HAP-1 (cell line): ENCODE data around the gene ANTXR1.
A peak's percentile ranks its signal among the peaks of the same experiment; 100 is the strongest.

Experiments used
- DNase-seq, 2 experiments: peaks; one replicate each; pipeline ENCODE4 v3.0.0-alpha.2; 2016 to 2020; ENCODE audit warnings: low spot score in 2 of 2
- H3K27me3 ChIP-seq: fragments of 250-450 bp; sonication (Bioruptor Pico); 2 replicates; pipeline ENCODE4 v1.5.1; 2020; ENCODE audit warnings: low read depth, mild to moderate bottlenecking, moderate library complexity
- H3K36me3 ChIP-seq: fragments of 250-450 bp; sonication (Bioruptor Pico); replicated peaks from 2 replicates; pipeline ENCODE4 v1.5.1; 2020; ENCODE audit warnings: mild to moderate bottlenecking
- H3K4me1 ChIP-seq: fragments of 250-450 bp; sonication (Bioruptor Pico); 2 replicates; pipeline ENCODE4 v1.5.1; 2020; ENCODE audit warnings: mild to moderate bottlenecking
- H3K4me3 ChIP-seq: fragments of 250-450 bp; sonication (Bioruptor Pico); 2 replicates; pipeline ENCODE4 v1.5.1; 2020; ENCODE audit warnings: mild to moderate bottlenecking, moderate library complexity
- H3K9me3 ChIP-seq: fragments of 250-450 bp; sonication (Bioruptor Pico); 2 replicates; pipeline ENCODE4 v1.5.1; 2020; ENCODE audit warnings: mild to moderate bottlenecking, moderate library complexity
- in situ Hi-C: fragments of 300-500 bp; cut with MboI; formaldehyde crosslinking; loops from 3 replicates; pipeline ENCODE4 v1.14.3; 2020; ENCODE audit warnings: low sequenced_read_pairs, inconsistent platforms, mixed read lengths

The ANTXR1 gene

DNA sequence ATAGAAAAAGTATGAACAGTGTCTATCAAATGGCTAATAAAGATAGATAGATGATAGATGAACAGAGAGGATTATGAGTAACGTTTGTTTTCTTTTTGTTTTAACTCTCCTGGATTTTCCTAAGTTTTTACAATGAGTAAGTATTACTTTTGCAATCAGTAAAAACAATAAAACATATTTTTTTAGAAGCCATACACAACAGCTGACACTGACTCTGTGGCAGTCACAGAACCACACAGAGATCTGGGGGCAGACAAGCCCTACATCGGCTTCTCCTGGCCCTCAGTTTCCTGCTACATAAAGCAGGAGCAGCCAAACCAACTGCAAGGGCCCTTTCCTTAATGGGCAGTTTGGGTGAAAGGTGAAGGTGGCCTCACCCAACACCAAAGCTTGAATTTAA is 63.6 kb downstream of the ANTXR1 start:
- no peaks in the 10 kb centered on the region for H3K9me3 ChIP-seq
- no peak for DNase-seq
- in situ Hi-C loops, result no loop called here
- no peaks in the 10 kb centered on the region for H3K27me3 ChIP-seq
- peaks cover 2% of the 10 kb centered on the region; the same call in 1 of the 2 replicates for H3K36me3 ChIP-seq
- peaks cover 14% of the 10 kb centered on the region for H3K4me1 ChIP-seq
- H3K4me3 ChIP-seq, result no peak overlapping the region

GRCh38 chr2:69077252-69077950 is 64.4 kb downstream of the ANTXR1 start:
- peak; percentile 45 to 77 for DNase-seq
- Histone ChIP-seq H3K9me3 (no peaks in the 10 kb centered on the region), H3K4me1 (peaks cover 14% of the 10 kb centered on the region), H3K4me3 (no peak overlapping the region), H3K36me3 (peaks cover 5% of the 10 kb centered on the region; the same call in 1 of the 2 replicates), H3K27me3 (no peaks in the 10 kb centered on the region)
- in situ Hi-C loops, result no loop called here

DNA sequence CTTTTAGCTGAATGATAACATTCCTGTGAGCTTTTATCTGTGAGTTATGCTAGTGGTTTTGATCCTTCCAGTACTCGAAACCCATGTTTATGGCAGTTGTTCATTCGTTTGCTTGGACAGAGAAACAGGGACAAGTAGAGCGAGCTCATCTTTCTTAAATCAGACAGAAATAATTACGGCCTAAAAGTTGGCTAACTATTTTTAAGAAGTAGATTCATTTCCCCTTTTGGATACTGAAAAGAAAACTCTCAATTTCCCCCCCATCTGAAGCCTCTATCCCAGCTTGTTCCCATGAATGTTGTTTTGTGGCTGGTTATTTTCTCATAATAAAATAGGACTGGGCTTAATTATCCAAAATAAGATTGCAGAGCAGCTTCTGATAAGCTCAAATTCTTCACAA is 67.1 kb downstream of the ANTXR1 start:
- DNase-seq, result no peak
- H3K27me3 ChIP-seq, result no peaks in the 10 kb centered on the region
- H3K4me3 ChIP-seq, result no peak overlapping the region

DNA sequence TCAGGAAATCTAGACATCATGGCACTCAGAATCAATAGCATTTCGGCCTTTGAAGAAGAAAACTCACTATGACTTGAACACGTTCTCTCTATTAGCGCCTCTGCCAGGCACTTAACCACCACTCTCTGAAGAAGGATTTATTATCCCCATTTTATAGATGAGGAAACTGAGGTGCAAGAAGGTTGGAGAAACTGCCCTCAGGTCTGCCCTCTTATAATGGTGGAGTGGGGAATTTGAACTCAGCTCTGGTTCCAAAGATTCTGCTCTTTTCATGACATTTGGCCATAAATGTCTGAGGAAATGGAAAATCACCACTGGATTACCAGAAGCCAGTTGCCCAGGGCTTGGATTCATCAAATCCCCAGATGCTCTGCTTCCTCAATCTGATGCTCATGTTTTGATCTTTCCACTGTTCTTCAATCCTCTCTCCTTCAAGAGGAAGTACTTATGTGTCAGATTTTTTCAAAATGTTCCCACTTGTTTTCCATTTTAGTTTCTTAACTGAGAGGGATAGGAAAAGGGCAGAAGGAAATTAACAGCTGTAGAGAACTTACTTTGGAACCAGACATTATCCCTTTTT is 68.1 kb downstream of the ANTXR1 start:
- DNase-seq, result no peak
- H3K4me3 ChIP-seq, result no peak overlapping the region
- peaks cover 5% of the 10 kb centered on the region; the same call in 1 of the 2 replicates for H3K36me3 ChIP-seq
- no peaks in the 10 kb centered on the region for H3K27me3 ChIP-seq
- H3K4me1 ChIP-seq, result peaks cover 6% of the 10 kb centered on the region
- in situ Hi-C loops, result no loop called here
- H3K9me3 ChIP-seq, result no peaks in the 10 kb centered on the region

More for the DNA sequence above, 67.1 kb downstream of the ANTXR1 start:
- no peaks in the 10 kb centered on the region for H3K9me3 ChIP-seq
- H3K4me1 ChIP-seq, result peaks cover 6% of the 10 kb centered on the region
- in situ Hi-C loops, result no loop called here
- H3K36me3 ChIP-seq, result peaks cover 5% of the 10 kb centered on the region; the same call in 1 of the 2 replicates

- DNase-seq, result no peak
- in situ Hi-C loops, result no loop called here
- Histone ChIP-seq H3K36me3 (peaks cover 5% of the 10 kb centered on the region; the same call in 1 of the 2 replicates), H3K9me3 (no peaks in the 10 kb centered on the region), H3K4me3 (no peak overlapping the region), H3K27me3 (no peaks in the 10 kb centered on the region), H3K4me1 (peaks cover 6% of the 10 kb centered on the region)
Measured at GRCh38 chr2:69081757-69082156, 68.8 kb downstream of the ANTXR1 start.

- no peaks in the 10 kb centered on the region for H3K27me3 ChIP-seq
- DNase-seq, result no peak
- in situ Hi-C loops, result no loop called here
- no peak overlapping the region for H3K4me3 ChIP-seq
- H3K36me3 ChIP-seq, result peaks cover 5% of the 10 kb centered on the region; the same call in 1 of the 2 replicates
- peaks cover 1% of the 10 kb centered on the region for H3K4me1 ChIP-seq
- H3K9me3 ChIP-seq, result no peaks in the 10 kb centered on the region
Measured at GRCh38 chr2:69082430-69082997, 69.5 kb downstream of the ANTXR1 start.

DNA sequence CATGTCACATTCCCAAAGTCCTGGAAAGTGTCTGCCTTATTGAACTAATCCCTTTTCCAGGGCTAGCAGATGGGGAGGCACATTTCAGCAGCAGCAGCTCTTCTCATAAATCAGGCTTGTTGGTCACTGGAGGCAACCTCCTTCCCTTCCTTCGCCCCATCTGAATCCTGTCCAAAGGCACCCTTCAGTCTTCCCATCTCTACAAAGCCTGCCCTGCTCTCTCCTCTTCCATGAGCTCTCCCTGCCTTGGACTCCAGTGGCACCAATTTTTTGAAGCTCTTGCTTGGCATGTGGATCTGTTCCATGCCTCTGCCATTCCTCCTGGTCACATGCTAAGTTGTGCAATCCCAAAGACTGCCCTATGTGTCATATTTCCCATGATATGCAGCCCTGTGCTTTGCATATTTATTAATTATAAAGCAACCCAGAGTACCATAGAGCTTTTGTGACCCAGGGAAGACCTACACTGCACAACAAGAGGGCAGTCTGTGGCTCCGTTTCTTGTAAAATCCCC is 70.3 kb downstream of the ANTXR1 start:
- H3K4me3 ChIP-seq, result no peak overlapping the region
- H3K4me1 ChIP-seq, result no peaks in the 10 kb centered on the region
- H3K36me3 ChIP-seq, result peaks cover 5% of the 10 kb centered on the region; the same call in 1 of the 2 replicates
- H3K9me3 ChIP-seq, result no peaks in the 10 kb centered on the region
- DNase-seq, result no peak
- no peaks in the 10 kb centered on the region for H3K27me3 ChIP-seq
- in situ Hi-C loops, result no loop called here

DNA sequence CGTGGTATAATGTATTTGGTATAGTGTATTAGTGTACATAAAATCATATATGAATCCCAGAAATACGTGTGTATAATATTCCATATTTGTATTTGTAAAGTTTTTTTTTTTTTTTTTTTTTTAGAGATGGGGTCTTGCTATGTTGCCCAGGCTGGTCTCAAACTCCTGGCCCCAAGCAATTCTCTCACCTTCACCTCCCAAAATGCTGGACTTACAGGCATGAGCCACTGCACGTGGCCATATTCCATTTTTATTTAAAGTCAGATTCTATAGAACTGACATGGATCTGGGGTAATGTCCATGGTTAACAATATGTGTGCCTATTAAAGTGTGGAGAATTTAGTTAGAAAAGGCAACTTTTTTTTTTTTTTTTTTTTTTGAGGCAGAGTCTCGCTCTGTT is 71.5 kb downstream of the ANTXR1 start:
- in situ Hi-C loops, result no loop called here
- H3K9me3 ChIP-seq, result no peaks in the 10 kb centered on the region
- H3K4me3 ChIP-seq, result no peak overlapping the region
- no peaks in the 10 kb centered on the region for H3K4me1 ChIP-seq
- H3K27me3 ChIP-seq, result no peaks in the 10 kb centered on the region
- peaks cover 5% of the 10 kb centered on the region; the same call in 1 of the 2 replicates for H3K36me3 ChIP-seq
- no peak for DNase-seq

- Histone ChIP-seq H3K4me3 (no peak overlapping the region), H3K36me3 (peaks cover 4% of the 10 kb centered on the region; the same call in 1 of the 2 replicates), H3K27me3 (no peaks in the 10 kb centered on the region), H3K4me1 (no peaks in the 10 kb centered on the region), H3K9me3 (no peaks in the 10 kb centered on the region)
- in situ Hi-C loops, result no loop called here
- no peak for DNase-seq
Measured at GRCh38 chr2:69086466-69086865, 73.5 kb downstream of the ANTXR1 start.

DNA sequence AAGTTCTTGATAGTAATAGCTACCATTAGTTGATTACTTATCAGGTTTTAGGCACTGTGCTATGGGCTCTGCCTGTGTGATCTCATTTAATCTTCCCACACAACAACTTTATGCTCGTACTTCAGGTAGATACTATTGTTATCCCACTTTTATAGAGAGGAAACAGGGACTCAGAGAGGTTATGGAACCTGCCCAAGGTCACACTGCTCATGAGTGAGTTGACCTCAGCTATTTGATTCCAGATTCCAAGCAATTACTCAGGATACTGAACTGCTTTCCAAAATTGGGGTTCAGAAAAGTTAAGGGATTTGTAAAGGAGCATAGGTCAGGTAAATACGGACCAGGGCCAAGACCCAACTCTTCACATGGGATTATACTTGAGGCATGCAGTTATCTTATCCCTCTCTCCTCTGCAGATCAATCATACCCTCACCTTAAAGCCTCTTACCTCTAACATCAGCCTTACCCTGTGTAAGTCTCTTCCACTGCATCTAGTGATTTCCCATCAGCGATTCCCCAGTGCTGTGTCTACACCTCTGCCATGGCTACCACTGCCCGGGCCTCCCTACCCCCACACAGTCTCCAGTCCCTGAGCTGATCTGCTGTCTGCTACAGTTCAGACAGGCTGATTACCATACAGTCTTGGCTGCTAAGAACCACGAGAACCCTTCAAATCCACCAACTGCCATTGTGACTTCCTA is 74.4 kb downstream of the ANTXR1 start:
- no peaks in the 10 kb centered on the region for H3K36me3 ChIP-seq
- in situ Hi-C loops, result no loop called here
- DNase-seq, result no peak
- no peaks in the 10 kb centered on the region for H3K4me1 ChIP-seq
- no peak overlapping the region for H3K4me3 ChIP-seq
- H3K27me3 ChIP-seq, result no peaks in the 10 kb centered on the region
- H3K9me3 ChIP-seq, result no peaks in the 10 kb centered on the region

- in situ Hi-C loops, result no loop called here
- Histone ChIP-seq H3K4me3 (no peak overlapping the region), H3K36me3 (no peaks in the 10 kb centered on the region), H3K4me1 (no peaks in the 10 kb centered on the region), H3K9me3 (no peaks in the 10 kb centered on the region), H3K27me3 (no peaks in the 10 kb centered on the region)
- DNase-seq, result no peak
Measured at GRCh38 chr2:69087912-69088240, 74.9 kb downstream of the ANTXR1 start.

GRCh38 chr2:69088466-69088865 is 75.5 kb downstream of the ANTXR1 start:
- no peaks in the 10 kb centered on the region for H3K4me1 ChIP-seq
- H3K27me3 ChIP-seq, result no peaks in the 10 kb centered on the region
- in situ Hi-C loops, result no loop called here
- no peak for DNase-seq
- no peaks in the 10 kb centered on the region for H3K9me3 ChIP-seq
- H3K36me3 ChIP-seq, result no peaks in the 10 kb centered on the region
- no peak overlapping the region for H3K4me3 ChIP-seq

- Histone ChIP-seq H3K4me1 (no peaks in the 10 kb centered on the region), H3K36me3 (no peaks in the 10 kb centered on the region), H3K9me3 (no peaks in the 10 kb centered on the region), H3K27me3 (no peaks in the 10 kb centered on the region), H3K4me3 (no peak overlapping the region)
- no peak for DNase-seq
- in situ Hi-C loops, result no loop called here
Measured at GRCh38 chr2:69089266-69089665, 76.3 kb downstream of the ANTXR1 start.

DNA sequence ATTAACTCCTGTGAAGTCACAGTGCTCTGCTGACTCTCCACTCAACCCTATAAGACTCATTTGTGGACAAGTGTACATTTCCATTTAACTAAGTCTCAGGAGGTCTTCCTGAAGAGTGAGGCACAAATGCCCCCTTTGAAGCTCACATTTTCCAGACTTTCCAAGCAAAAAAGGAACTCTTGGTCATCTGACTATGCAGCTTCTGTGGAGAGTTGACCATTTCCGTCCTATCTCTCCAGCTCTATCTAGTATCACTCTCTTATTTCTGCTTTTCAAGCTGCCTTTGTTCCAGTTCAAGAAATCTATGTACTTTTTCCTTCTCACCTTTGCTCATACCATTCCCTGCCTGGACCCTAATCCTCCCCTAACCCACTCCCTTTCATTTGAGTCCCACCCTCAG is 77.0 kb downstream of the ANTXR1 start:
- Histone ChIP-seq H3K9me3 (no peaks in the 10 kb centered on the region), H3K36me3 (no peaks in the 10 kb centered on the region), H3K4me3 (no peak overlapping the region), H3K27me3 (no peaks in the 10 kb centered on the region), H3K4me1 (no peaks in the 10 kb centered on the region)
- no peak for DNase-seq
- in situ Hi-C loops, result no loop called here
